IMR-90 (cell line): Measurements from ENCODE around the gene PDLIM1. TPM values are rescaled to one million over a fixed set of nuclear protein-coding genes. Genes with fewer than 3 reads are reported as not detected.

Source experiments
- ATAC-seq: fragments of 200-7000 bp; cut with Tn5 transposase; 2 replicates; pipeline ENCODE4 v1.9.1; 2020; ENCODE audit warnings: low read depth, mild to moderate bottlenecking, moderate library complexity
- BruUV-seq: library from RNA; stranded (reverse); fragments of 400-500 nt; replicated peaks from 2 replicates; lab custom pipeline; 2021; lab: Mats Ljungman, UMichigan
- CTCF ChIA-PET: fragments of 300-600 bp; formaldehyde crosslinking; extraction: SDS; loops from one replicate; lab custom pipeline; 2021; ENCODE audit warnings: antibody characterized with exemption; lab: Yijun Ruan, JAX
- POLR2A ChIA-PET: fragments of 300-600 bp; sonication (Branson Sonifier 250); formaldehyde crosslinking; loops from one replicate; lab custom pipeline; 2022; ENCODE audit warnings: antibody characterized with exemption; ENCODE audit not compliant: unreplicated experiment; lab: Charles Lee
- DNase-seq: peaks from one replicate; pipeline ENCODE4 v3.0.0; 2013
- H2AFZ ChIP-seq: replicated peaks from 2 replicates; pipeline ENCODE3; 2013; ENCODE audit warnings: low read length, mild to moderate bottlenecking; ENCODE audit not compliant: poor library complexity
- H2AK5ac ChIP-seq: 2 replicates; pipeline ENCODE4 v1.6.1; 2013; ENCODE audit warnings: low read depth, low read length, inconsistent platforms
- H2AK9ac ChIP-seq: replicated peaks from 2 replicates; pipeline ENCODE3; 2013; ENCODE audit warnings: mild to moderate bottlenecking, low read depth, low read length, moderate library complexity; ENCODE audit not compliant: poor library complexity
- H2BK120ac ChIP-seq: 2 replicates; pipeline ENCODE4 v1.6.1; 2013; ENCODE audit warnings: low read depth, low read length, inconsistent platforms
- H2BK15ac ChIP-seq: 3 replicates; pipeline ENCODE4 v1.6.1; 2013; ENCODE audit warnings: low read depth, low read length, inconsistent platforms
- H2BK20ac ChIP-seq: 2 replicates; pipeline ENCODE4 v1.6.1; 2013; ENCODE audit warnings: low read depth, mild to moderate bottlenecking, inconsistent platforms, low read length, moderate library complexity
- H2BK5ac ChIP-seq: 2 replicates; pipeline ENCODE4 v1.6.1; 2013; ENCODE audit warnings: mild to moderate bottlenecking, low read depth, low read length, inconsistent platforms; ENCODE audit not compliant: poor library complexity, severe bottlenecking
- H3K14ac ChIP-seq: replicated peaks from 2 replicates; pipeline ENCODE4 v1.6.1; 2013; ENCODE audit warnings: low read depth, low read length, inconsistent platforms
- H3K18ac ChIP-seq: 2 replicates; pipeline ENCODE4 v1.6.1; 2013; ENCODE audit warnings: low read depth, low read length, control low read depth
- H3K23ac ChIP-seq: 2 replicates; pipeline ENCODE4 v1.6.1; 2013; ENCODE audit warnings: low read depth, low read length, inconsistent platforms
- H3K27ac ChIP-seq: 2 replicates; pipeline ENCODE4 v1.5.1; 2013; ENCODE audit warnings: mild to moderate bottlenecking, control low read depth, low read length; ENCODE audit not compliant: insufficient read depth
- H3K27me3 ChIP-seq: 2 replicates; pipeline ENCODE4 v1.6.1; 2013; ENCODE audit warnings: low read length; ENCODE audit not compliant: control insufficient read depth, insufficient read depth
- H3K36me3 ChIP-seq: 2 replicates; pipeline ENCODE4 v1.6.1; 2013; ENCODE audit warnings: low read length, mixed read lengths; ENCODE audit not compliant: control insufficient read depth, insufficient read depth
- H3K4ac ChIP-seq: 2 replicates; pipeline ENCODE4 v1.6.1; 2013; ENCODE audit warnings: low read depth, low read length, inconsistent platforms
- H3K4me1 ChIP-seq: 2 replicates; pipeline ENCODE4 v1.6.1; 2013; ENCODE audit warnings: low read length, mixed read lengths; ENCODE audit not compliant: control insufficient read depth, insufficient read depth
- H3K4me2 ChIP-seq: 2 replicates; pipeline ENCODE4 v1.6.1; 2013; ENCODE audit warnings: low read depth, mild to moderate bottlenecking, control low read depth, low read length, moderate library complexity
- H3K4me3 ChIP-seq: 2 replicates; pipeline ENCODE4 v1.5.1; 2013; ENCODE audit warnings: low read depth, mild to moderate bottlenecking, control low read depth, low read length, moderate library complexity; ENCODE audit not compliant: insufficient read depth
- H3K56ac ChIP-seq: 2 replicates; pipeline ENCODE4 v1.6.1; 2013; ENCODE audit warnings: low read length, inconsistent platforms; ENCODE audit not compliant: insufficient read depth; ENCODE audit errors: extremely low read depth
- H3K79me1 ChIP-seq, 2 experiments: 2 replicates each; pipeline ENCODE4 v1.6.1; 2013; ENCODE audit warnings: low read length in 2 of 2, inconsistent platforms in 1 of 2, low read depth in 1 of 2
- H3K9ac ChIP-seq: 2 replicates; pipeline ENCODE4 v1.6.1; 2013; ENCODE audit warnings: low read depth, low read length, control low read depth
- H3K9me1 ChIP-seq: 2 replicates; pipeline ENCODE4 v1.6.1; 2013; ENCODE audit warnings: low read length, inconsistent platforms; ENCODE audit not compliant: insufficient read depth
- H3K9me3 ChIP-seq: 2 replicates; pipeline ENCODE4 v1.6.1; 2013; ENCODE audit warnings: low read length; ENCODE audit not compliant: control insufficient read depth, insufficient read depth
- H4K20me1 ChIP-seq: 2 replicates; pipeline ENCODE4 v1.6.1; 2013; ENCODE audit warnings: low read length, inconsistent platforms; ENCODE audit not compliant: insufficient read depth
- H4K5ac ChIP-seq: 2 replicates; pipeline ENCODE4 v1.6.1; 2013; ENCODE audit warnings: mild to moderate bottlenecking, low read depth, low read length, control low read depth
- H4K8ac ChIP-seq, 2 experiments: 2 replicates each; pipeline ENCODE4 v1.6.1; 2013; ENCODE audit warnings: low read depth in 2 of 2, low read length in 2 of 2, control low read depth in 1 of 2, inconsistent platforms in 1 of 2
- H4K91ac ChIP-seq: 2 replicates; pipeline ENCODE4 v1.6.1; 2013; ENCODE audit warnings: low read depth, low read length, inconsistent platforms; ENCODE audit not compliant: insufficient read depth
- FOS ChIP-seq: fragments of 150-350 bp; IDR thresholded peaks from 2 replicates; pipeline ENCODE4 v1.6.1; 2016; ENCODE audit warnings: low read depth, low read length
- NFE2L2 ChIP-seq: fragments of 150-350 bp; IDR thresholded peaks from 2 replicates; pipeline ENCODE4 v1.6.1; 2016; ENCODE audit warnings: low read depth, mild to moderate bottlenecking, low read length
- WGBS, 2 experiments: methylation state at CpG; one replicate each; pipeline versions ENCODE4 v1.1.5 to v1.1.7; 2013; ENCODE audit warnings: missing lambda C conversion rate in 2 of 2; ENCODE audit not compliant: insufficient read length in 1 of 2; ENCODE audit errors: extremely low coverage in 2 of 2; 5-methylcytosine and 5-hydroxymethylcytosine counted together
- dilution Hi-C: fragments of 300-500 bp; cut with HindIII; formaldehyde crosslinking; loops from one replicate; pipeline ENCODE4 v1.14.3; 2018; ENCODE audit warnings: low sequenced_read_pairs; ENCODE audit not compliant: unreplicated experiment
- in situ Hi-C: fragments of 300-500 bp; cut with MboI; formaldehyde crosslinking; loops from 3 replicates; pipeline ENCODE4 v1.14.3; 2019; ENCODE audit warnings: low sequenced_read_pairs, inconsistent platforms, mixed read lengths
- intact Hi-C: fragments of 100-400 bp; cut with micrococcal nuclease; formaldehyde crosslinking; loops from 2 replicates; pipeline ENCODE4 v1.10.0; 2022
- polyA plus RNA-seq, 3 experiments: library from polyadenylated mRNA; depleted of rRNA; stranded (reverse); fragments of >200 nt; gene quantifications; 2 replicates each; pipeline ENCODE4 v1.2.3, GENCODE V29; 2012; ENCODE audit warnings: low replicate concordance in 1 of 3
- total RNA-seq: library from RNA; depleted of rRNA; stranded (reverse); fragments of >200 nt; gene quantifications from 2 replicates; pipeline ENCODE4 v1.2.3, GENCODE V29; 2012
- TF ChIP-seq, protein P1 (sequence below): fragments of 150-350 bp; IDR thresholded peaks from 2 replicates; pipeline ENCODE4 v1.6.1; 2016; ENCODE audit warnings: low read depth, mild to moderate bottlenecking, low read length, moderate library complexity, borderline replicate concordance

Gene PDLIM1
- total and polyA plus RNA-seq, 2 of the 4 experiments (the other 2 are of a cell fraction), result 30.1 to 187 TPM

DNA sequence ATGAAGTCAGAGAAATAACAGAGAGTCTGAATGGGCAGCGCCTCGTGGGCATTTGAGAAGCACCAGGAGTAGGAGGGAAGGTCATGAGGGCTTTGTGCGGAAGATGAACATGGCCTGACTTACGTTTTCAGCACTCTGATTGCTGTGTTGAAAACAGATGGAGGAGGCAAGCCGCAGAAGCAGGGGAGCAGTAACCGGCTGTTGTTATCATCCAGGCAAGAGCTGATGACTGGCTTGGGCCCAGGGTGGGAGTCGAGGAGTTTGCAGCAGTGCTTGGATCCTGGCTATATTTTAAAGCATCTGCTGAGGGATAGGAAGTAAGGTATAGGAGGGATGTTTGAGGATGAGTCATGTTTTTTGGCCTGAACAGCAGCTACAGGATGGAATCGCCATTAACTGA, 12.7 kb upstream of the PDLIM1 start:
- DNase-seq (peak; percentile 58), ATAC-seq (peak; percentile 9; the same call in 1 of the 2 replicates)
- no peaks in the 10 kb centered on the region for H3K27me3 ChIP-seq
- H3K9me1 ChIP-seq, result peaks cover 9% of the 10 kb centered on the region
- peaks cover 2% of the 10 kb centered on the region; the same call in 1 of the 2 replicates for H4K20me1 ChIP-seq
- peak; percentile 15; the same call in 1 of the 2 replicates for TF ChIP-seq FOS
- TF ChIP-seq, protein P1, sequence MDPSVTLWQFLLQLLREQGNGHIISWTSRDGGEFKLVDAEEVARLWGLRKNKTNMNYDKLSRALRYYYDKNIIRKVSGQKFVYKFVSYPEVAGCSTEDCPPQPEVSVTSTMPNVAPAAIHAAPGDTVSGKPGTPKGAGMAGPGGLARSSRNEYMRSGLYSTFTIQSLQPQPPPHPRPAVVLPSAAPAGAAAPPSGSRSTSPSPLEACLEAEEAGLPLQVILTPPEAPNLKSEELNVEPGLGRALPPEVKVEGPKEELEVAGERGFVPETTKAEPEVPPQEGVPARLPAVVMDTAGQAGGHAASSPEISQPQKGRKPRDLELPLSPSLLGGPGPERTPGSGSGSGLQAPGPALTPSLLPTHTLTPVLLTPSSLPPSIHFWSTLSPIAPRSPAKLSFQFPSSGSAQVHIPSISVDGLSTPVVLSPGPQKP, result no peak
- TF ChIP-seq NFE2L2, result no peak
- no peak overlapping the region for H3K9ac ChIP-seq
- H2BK5ac ChIP-seq, result no peak overlapping the region
- peaks cover 13% of the 10 kb centered on the region for H3K4me1 ChIP-seq
- CTCF ChIA-PET, result interaction anchor here (1.2 kb wide), 1 partner anchor 17 kb away, joined by 4 read pairs; no protein-coding TSS in a partner anchor
- in situ Hi-C loops (no loop called here), intact Hi-C loops (no loop called here), dilution Hi-C loops (no loop called here)
- H4K5ac ChIP-seq, result no peak overlapping the region
- no peak overlapping the region for H3K56ac ChIP-seq
- peak overlapping the region; percentile 6 for H2BK20ac ChIP-seq
- H2BK15ac ChIP-seq, result peak overlapping the region; percentile 60; the same call in 1 of the 3 replicates
- H3K4me3 ChIP-seq, result no peak overlapping the region
- peak overlapping the region; percentile 28 for H3K18ac ChIP-seq
- H3K4me2 ChIP-seq, result no peak overlapping the region
- 71% methylated on average over 7 of the region's 8 CpGs; no CpG with 5 or more reads in 1 of the 2 experiments for WGBS, 2 experiments
- H2BK120ac ChIP-seq, result peak overlapping the region; percentile 61
- no peaks in the 10 kb centered on the region for H3K79me1 ChIP-seq
- H3K14ac ChIP-seq, result no peak overlapping the region
- H3K4ac ChIP-seq, result peak overlapping the region; percentile 47
- peak overlapping the region; percentile 78 for H2AFZ ChIP-seq
- peak overlapping the region; percentile 31; the same call in 1 of the 2 replicates for H4K91ac ChIP-seq
- POLR2A ChIA-PET, result no interaction called here
- peak overlapping the region; percentile 19 to 54; a peak in 2 of 4 replicates for H4K8ac ChIP-seq
- H3K9me3 ChIP-seq, result no peaks in the 10 kb centered on the region
- no peak overlapping the region for H3K23ac ChIP-seq
- H2AK9ac ChIP-seq, result peak overlapping the region; percentile 65
- no peak overlapping the region for H3K27ac ChIP-seq
- no peaks in the 10 kb centered on the region for H3K36me3 ChIP-seq
- H2AK5ac ChIP-seq, result peak overlapping the region; percentile 56
- no TSS peak for BruUV-seq
